Activated naive CD8-positive, alpha-beta T cell treated with anti-CD3 and anti-CD28 coated beads, Interleukin-2, amount 50 U/mL, for 24 hours (primary cell): ENCODE results near the gene TMEM95.

Experiments
- ATAC-seq: fragments of 150-1000 bp; cut with Tn5 transposase; one replicate; pipeline ENCODE4 v1.10.0; 2021
- DNase-seq: peaks from one replicate; pipeline ENCODE4 v3.0.0; 2021
- H3K27ac Mint-ChIP-seq: one replicate; pipeline ENCODE4 v1.8.0; 2021; ENCODE audit warnings: mild to moderate bottlenecking, mixed read lengths
- H3K27me3 Mint-ChIP-seq: one replicate; pipeline ENCODE4 v1.8.0; 2021; ENCODE audit warnings: mixed read lengths
- H3K36me3 Mint-ChIP-seq: one replicate; pipeline ENCODE4 v1.8.0; 2021; ENCODE audit warnings: low read depth, mixed read lengths
- H3K4me1 Mint-ChIP-seq: one replicate; pipeline ENCODE4 v1.8.0; 2021; ENCODE audit warnings: mixed read lengths
- H3K4me3 Mint-ChIP-seq: one replicate; pipeline ENCODE4 v1.8.0; 2021; ENCODE audit warnings: mild to moderate bottlenecking, moderate library complexity, mixed read lengths
- H3K9me3 Mint-ChIP-seq: one replicate; pipeline ENCODE4 v1.8.0; 2021; ENCODE audit warnings: mixed read lengths

The TMEM95 gene

GRCh38 chr17:7392696-7393612 is 38.0 kb downstream of the TMEM95 start:
- no peak for ATAC-seq
- Mint-ChIP-seq H3K4me1 (peaks cover 20% of the 10 kb centered on the region), H3K27ac (peak overlapping the region; percentile 22), H3K4me3 (peak overlapping the region; percentile 94), H3K9me3 (no peaks in the 10 kb centered on the region), H3K36me3 (peaks cover 11% of the 10 kb centered on the region), H3K27me3 (no peaks in the 10 kb centered on the region)
- DNase-seq = no peak

GRCh38 chr17:7393613-7394451 is 38.9 kb downstream of the TMEM95 start:
- peak overlapping the region; percentile 82 for H3K27ac Mint-ChIP-seq
- peak; percentile 61 for DNase-seq
- no peaks in the 10 kb centered on the region for H3K9me3 Mint-ChIP-seq
- peak; percentile 60 for ATAC-seq
- H3K27me3 Mint-ChIP-seq = no peaks in the 10 kb centered on the region
- H3K4me1 Mint-ChIP-seq = peaks cover 20% of the 10 kb centered on the region
- peak overlapping the region; percentile 94 for H3K4me3 Mint-ChIP-seq
- H3K36me3 Mint-ChIP-seq = peaks cover 11% of the 10 kb centered on the region

GRCh38 chr17:7394452-7395191 is 39.7 kb downstream of the TMEM95 start, which contains the start of gene PLSCR3:
PLSCR3 (minus strand) TSS chr17:7394525; CDS start chr17:7394110, 415 bp downstream.
- Mint-ChIP-seq H3K36me3 (peaks cover 6% of the 10 kb centered on the region), H3K4me1 (peaks cover 20% of the 10 kb centered on the region), H3K4me3 (peak within 1 kb of the TSS; percentile 94), H3K27me3 (no peaks in the 10 kb centered on the region), H3K27ac (peak within 1 kb of the TSS; percentile 90), H3K9me3 (no peaks in the 10 kb centered on the region)
- DNase-seq = peak; percentile 89
- peak; percentile 88 for ATAC-seq

- Mint-ChIP-seq H3K36me3 (peaks cover 2% of the 10 kb centered on the region), H3K4me3 (peak overlapping the region; percentile 9), H3K27ac (no peak overlapping the region), H3K27me3 (no peaks in the 10 kb centered on the region), H3K4me1 (peaks cover 18% of the 10 kb centered on the region), H3K9me3 (no peaks in the 10 kb centered on the region)
- no peak for DNase-seq
- no peak for ATAC-seq
Observed at GRCh38 chr17:7396147-7396546, 41.2 kb downstream of the TMEM95 start.

DNA sequence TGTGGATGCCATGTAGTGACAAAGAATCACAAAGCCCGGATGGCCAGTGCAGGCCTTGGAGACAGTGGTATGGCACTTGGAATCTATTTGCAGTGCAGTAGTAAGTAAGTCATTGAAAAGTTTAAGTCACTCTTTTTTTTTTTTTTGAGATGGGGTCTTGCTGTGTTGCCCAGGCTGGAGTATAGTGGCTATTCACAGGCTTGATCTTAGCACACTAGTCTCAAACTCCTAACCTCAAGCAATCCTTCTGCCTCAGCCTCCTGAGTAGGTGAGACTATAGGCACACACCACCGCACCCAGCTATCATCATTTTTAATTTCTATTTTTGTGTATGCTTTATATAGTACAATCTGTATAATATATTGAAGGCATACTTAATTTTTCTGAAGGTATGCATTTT is 43.7 kb downstream of the TMEM95 start:
- H3K36me3 Mint-ChIP-seq = no peaks in the 10 kb centered on the region
- no peaks in the 10 kb centered on the region for H3K9me3 Mint-ChIP-seq
- peaks cover 15% of the 10 kb centered on the region for H3K4me1 Mint-ChIP-seq
- no peak for ATAC-seq
- H3K27me3 Mint-ChIP-seq = no peaks in the 10 kb centered on the region
- no peak overlapping the region for H3K4me3 Mint-ChIP-seq
- H3K27ac Mint-ChIP-seq = no peak overlapping the region
- DNase-seq = no peak

- ATAC-seq (no peak), DNase-seq (peak; percentile 43)
- Mint-ChIP-seq H3K4me1 (peaks cover 18% of the 10 kb centered on the region), H3K27ac (peak overlapping the region; percentile 90), H3K27me3 (peaks cover 3% of the 10 kb centered on the region), H3K9me3 (no peaks in the 10 kb centered on the region), H3K36me3 (no peaks in the 10 kb centered on the region), H3K4me3 (peak overlapping the region; percentile 89)
Observed at GRCh38 chr17:7403043-7403726, 48.2 kb downstream of the TMEM95 start.

GRCh38 chr17:7403727-7403976 is 48.7 kb downstream of the TMEM95 start:
- ATAC-seq (peak; percentile 48), DNase-seq (no peak)
- no peaks in the 10 kb centered on the region for H3K36me3 Mint-ChIP-seq
- H3K4me1 Mint-ChIP-seq = peaks cover 18% of the 10 kb centered on the region
- peak overlapping the region; percentile 90 for H3K27ac Mint-ChIP-seq
- H3K9me3 Mint-ChIP-seq = no peaks in the 10 kb centered on the region
- peak overlapping the region; percentile 89 for H3K4me3 Mint-ChIP-seq
- H3K27me3 Mint-ChIP-seq = peaks cover 3% of the 10 kb centered on the region

DNA sequence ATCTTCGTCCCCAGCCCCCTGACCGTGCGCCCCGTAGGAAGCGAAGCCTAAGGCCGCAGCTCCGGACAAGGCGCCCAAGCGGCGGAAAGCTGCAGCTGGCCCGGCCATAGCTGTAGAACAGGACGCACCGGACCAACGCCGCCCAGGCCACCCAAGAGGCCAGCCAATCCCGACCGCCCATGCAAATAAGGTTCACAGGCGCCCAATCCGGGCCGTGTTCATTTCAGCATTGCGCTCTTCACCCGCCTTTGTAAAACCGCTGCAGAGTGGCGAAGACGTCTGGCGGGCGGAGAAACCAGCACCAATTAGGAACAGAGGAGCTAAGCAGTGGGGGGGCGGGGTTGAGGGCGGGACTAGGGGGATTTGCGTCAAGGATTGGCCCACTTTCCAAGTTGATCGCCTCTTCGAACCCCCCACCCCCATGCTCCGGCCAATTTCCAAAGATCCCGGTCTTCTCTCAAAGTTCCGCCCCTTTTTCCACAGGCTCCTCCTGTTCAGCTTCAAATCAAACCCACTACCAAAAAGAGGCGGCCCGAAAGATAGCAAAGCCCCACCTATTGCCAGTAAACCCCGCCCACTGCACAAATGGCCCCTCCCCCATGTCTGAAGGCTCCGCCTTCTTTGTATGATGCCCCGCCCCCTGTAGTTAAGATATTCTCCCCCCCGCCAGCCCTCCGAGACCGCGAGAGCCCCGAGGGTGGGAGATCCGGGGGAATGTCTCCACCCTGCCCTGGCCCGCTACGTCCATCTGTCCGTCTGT is 49.2 kb downstream of the TMEM95 start, which contains the start of gene TMEM256:
Gene TMEM256, minus strand, starts transcription at position 121 of the 760 bp plus-strand sequence. Its CDS starts 13 bp downstream, at position 108.
- peaks cover 3% of the 10 kb centered on the region for H3K27me3 Mint-ChIP-seq
- no peaks in the 10 kb centered on the region for H3K9me3 Mint-ChIP-seq
- ATAC-seq (peak; percentile 94), DNase-seq (peak; percentile 92)
- H3K4me1 Mint-ChIP-seq = peaks cover 19% of the 10 kb centered on the region
- peak within 1 kb of the TSS; percentile 89 for H3K4me3 Mint-ChIP-seq
- H3K27ac Mint-ChIP-seq = peak within 1 kb of the TSS; percentile 90
- H3K36me3 Mint-ChIP-seq = no peaks in the 10 kb centered on the region

DNA sequence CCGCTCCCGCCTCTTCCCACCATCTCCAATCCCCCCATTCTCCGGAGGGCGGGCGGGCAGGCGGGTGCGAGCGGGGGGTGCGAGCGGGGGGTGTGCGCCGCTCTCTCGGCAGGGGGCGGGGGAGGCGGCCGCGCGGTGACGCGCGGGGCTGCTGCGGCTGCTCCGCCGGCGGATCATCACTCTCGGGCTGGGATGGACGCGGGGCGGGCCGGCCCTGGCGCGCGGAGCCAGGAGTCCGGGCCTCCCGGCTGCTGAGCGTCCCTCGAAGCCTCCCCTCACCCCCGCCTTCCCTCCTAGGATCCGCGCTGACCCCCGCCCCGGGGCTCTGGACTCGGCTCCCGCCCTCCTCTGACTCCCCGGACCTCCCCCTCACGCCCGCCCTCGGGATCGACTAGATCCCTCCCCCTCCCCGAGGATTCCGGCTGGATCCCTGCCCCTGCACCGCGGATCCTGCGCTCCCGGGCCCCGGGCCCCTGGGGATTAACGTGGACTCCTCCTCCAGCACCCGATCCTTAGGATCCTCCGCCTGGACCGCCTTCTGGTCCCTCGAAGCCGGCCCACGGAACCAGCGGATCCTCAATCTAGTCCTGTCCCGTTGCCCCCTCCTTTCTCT is 49.9 kb downstream of the TMEM95 start:
- H3K9me3 Mint-ChIP-seq = no peaks in the 10 kb centered on the region
- ATAC-seq = peak; percentile 27
- H3K27me3 Mint-ChIP-seq = peaks cover 3% of the 10 kb centered on the region
- H3K36me3 Mint-ChIP-seq = no peaks in the 10 kb centered on the region
- peak overlapping the region; percentile 89 for H3K4me3 Mint-ChIP-seq
- no peak overlapping the region for H3K27ac Mint-ChIP-seq
- DNase-seq = peak; percentile 68
- peaks cover 20% of the 10 kb centered on the region for H3K4me1 Mint-ChIP-seq

DNA sequence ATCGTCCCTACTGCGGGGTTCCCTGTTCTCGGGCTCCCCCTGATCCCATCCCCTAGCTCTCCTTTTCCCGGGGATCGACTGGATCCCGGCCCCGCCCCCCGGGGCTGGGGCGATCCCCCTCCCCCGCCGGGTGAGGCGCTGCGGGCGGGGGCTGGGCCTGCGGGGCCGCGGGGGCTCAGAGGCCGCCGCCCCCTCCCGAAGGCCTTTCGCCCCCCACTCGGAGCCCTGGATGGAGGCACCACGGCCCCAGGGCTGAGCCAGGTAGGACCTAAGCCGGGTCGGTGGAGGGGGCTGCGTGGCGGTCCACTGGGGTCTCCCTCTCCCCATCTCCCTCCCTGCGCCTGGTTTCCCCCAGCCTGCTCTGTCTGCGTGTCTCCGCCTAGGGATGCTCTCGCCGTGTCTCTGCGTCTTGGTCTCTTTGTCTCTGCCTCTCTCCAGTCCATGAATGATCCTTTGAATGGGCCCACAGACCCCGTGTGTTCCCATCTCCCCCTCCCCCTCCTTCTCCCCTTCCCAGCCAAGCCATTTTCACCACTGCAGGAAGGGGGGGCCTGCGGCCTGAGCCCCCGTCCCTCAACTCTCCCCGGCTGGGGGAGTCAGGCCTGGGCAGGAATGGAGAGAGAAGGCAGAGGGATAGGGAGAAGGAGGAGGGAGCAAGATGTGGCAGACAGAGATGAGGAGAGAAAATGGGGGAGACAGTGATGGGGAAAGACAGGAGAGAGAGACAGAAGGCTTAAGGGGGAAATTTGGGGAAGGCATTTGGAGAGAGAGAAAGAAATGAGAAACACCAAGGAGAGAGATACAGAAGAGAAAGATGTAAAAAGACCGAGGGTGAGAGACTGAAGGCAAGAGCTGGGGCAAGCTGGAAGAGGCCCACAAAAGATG is 50.6 kb downstream of the TMEM95 start:
- H3K27me3 Mint-ChIP-seq = peaks cover 3% of the 10 kb centered on the region
- no peak overlapping the region for H3K27ac Mint-ChIP-seq
- H3K4me3 Mint-ChIP-seq = peak overlapping the region; percentile 74
- DNase-seq = no peak
- ATAC-seq = no peak
- peaks cover 20% of the 10 kb centered on the region for H3K4me1 Mint-ChIP-seq
- H3K36me3 Mint-ChIP-seq = no peaks in the 10 kb centered on the region
- H3K9me3 Mint-ChIP-seq = no peaks in the 10 kb centered on the region

DNA sequence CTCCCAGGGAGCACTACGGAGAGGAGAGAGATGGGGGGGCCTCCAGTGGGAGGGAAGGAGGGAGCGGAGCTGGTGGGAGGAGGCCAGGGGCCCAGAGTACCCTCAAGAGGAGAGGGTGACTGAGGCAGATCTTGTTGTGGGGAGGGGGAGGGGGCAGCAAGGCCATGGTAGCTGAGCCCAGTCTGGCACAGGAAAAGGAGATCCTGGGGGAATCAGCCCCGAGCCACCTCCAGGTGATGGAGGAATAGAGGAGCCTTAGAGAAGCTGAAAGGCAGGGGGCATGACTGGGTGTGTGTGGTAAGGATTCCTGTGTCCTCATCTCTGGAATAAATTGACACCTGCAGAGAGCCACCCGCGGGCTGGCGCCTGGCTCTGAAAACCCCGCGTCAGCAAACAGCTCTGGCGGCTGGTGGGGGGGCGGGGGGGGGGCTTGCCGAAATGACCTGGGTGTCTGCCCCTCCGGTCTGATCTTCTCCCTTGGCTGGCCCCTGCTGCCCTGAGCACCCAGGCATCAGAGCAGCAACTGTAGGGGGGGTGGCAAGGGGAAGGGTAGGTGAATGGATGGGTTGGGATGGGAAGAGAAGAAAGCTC is 51.4 kb downstream of the TMEM95 start:
- peaks cover 20% of the 10 kb centered on the region for H3K4me1 Mint-ChIP-seq
- no peak for ATAC-seq
- no peak for DNase-seq
- no peak overlapping the region for H3K27ac Mint-ChIP-seq
- no peaks in the 10 kb centered on the region for H3K36me3 Mint-ChIP-seq
- H3K4me3 Mint-ChIP-seq = peak overlapping the region; percentile 73
- peaks cover 3% of the 10 kb centered on the region for H3K27me3 Mint-ChIP-seq
- no peaks in the 10 kb centered on the region for H3K9me3 Mint-ChIP-seq
